Upper lobe of left lung (tissue), 6 donors: ENCODE measurements around the gene SH3PXD2A. TPM values are rescaled to one million over a fixed set of nuclear protein-coding genes. Genes with fewer than 3 reads are reported as not detected.

Source experiments
- ATAC-seq, 2 donors: fragments of 200-7000 bp; cut with Tn5 transposase; one replicate each; pipeline ENCODE4 v1.9.1; 2022; ENCODE audit warnings: mild to moderate bottlenecking in 2 of 2, moderate library complexity in 2 of 2; ENCODE audit not compliant: low FRiP score in 2 of 2
- DNase-seq, 2 donors: peaks; one replicate each; pipeline ENCODE4 v3.0.0-alpha.2; 2019 to 2020
- H3K27ac ChIP-seq, 4 donors: fragments of 200-600 bp; sonication (generic); one replicate each; pipeline ENCODE4 v1.5.1; 2016 to 2019
- H3K27me3 ChIP-seq, 4 donors: fragments of 200-600 bp; sonication (generic); one replicate each; pipeline ENCODE4 v1.5.1; 2017 to 2019
- H3K36me3 ChIP-seq, 4 donors: fragments of 200-600 bp; sonication (generic); one replicate each; pipeline ENCODE4 v1.5.1; 2016 to 2019
- H3K4me1 ChIP-seq, 4 donors: fragments of 200-600 bp; sonication (generic); one replicate each; pipeline ENCODE4 v1.5.1; 2018 to 2019
- H3K4me3 ChIP-seq, 4 donors: fragments of 200-600 bp; sonication (generic); one replicate each; pipeline ENCODE4 v1.5.1; 2017 to 2019; ENCODE audit warnings: mild to moderate bottlenecking in 2 of 4, moderate library complexity in 1 of 4
- H3K9me3 ChIP-seq, 4 donors: fragments of 200-600 bp; sonication (generic); one replicate each; pipeline ENCODE4 v1.5.1; 2018 to 2019
- EP300 ChIP-seq, 4 donors: sonication (generic); formaldehyde crosslinking; IDR thresholded peaks; one replicate each; pipeline ENCODE4 v1.5.1; 2017; ENCODE audit warnings: antibody characterized with exemption in 4 of 4, control low read depth in 2 of 4
- POLR2A ChIP-seq, 4 donors: fragments of 450-650 bp; IDR thresholded peaks; one replicate each; pipeline ENCODE4 v1.5.1; 2016 to 2017; ENCODE audit warnings: antibody characterized with exemption in 4 of 4, mild to moderate bottlenecking in 2 of 4
- POLR2AphosphoS5 ChIP-seq, 2 donors: sonication (generic); formaldehyde crosslinking; IDR thresholded peaks; one replicate each; pipeline ENCODE4 v1.5.1; 2017; ENCODE audit warnings: antibody characterized with exemption in 2 of 2
- WGBS, 2 donors: methylation state at CpG; one replicate each; pipeline ENCODE4 v1.1.5; 2017 to 2018; 5-methylcytosine and 5-hydroxymethylcytosine counted together
- total RNA-seq, 6 donors: library from RNA; depleted of rRNA in 4 of 6; stranded (reverse); fragments of >200 nt in 4 of 6; gene quantifications; one replicate each; pipeline versions ENCODE4 v1.1.0 to v1.2.1, GENCODE V29; 2016 to 2021
- TF ChIP-seq, protein P1 (sequence below), 6 experiments: fragments of 450-650 bp in 4 of 6; fragments of 200-600 bp in 2 of 6; sonication (generic) in 2 of 6; IDR thresholded peaks; one replicate each; pipeline ENCODE4 v1.5.1; 2016 to 2019; ENCODE audit warnings: antibody characterized with exemption in 6 of 6
- donor health status: DM: no; HTN: no; CAD: no; lungs with moderate emphysema.
- donor health status: DM: no; HTN: yes; CAD: no; lungs with severe emphysema.

Gene SH3PXD2A
- total RNA-seq, 6 donors from 2014 or later = 19.6 to 42.2 (median 30.8) TPM

GRCh38 chr10:103765168-103765567, 90.2 kb downstream of the SH3PXD2A start:
- H3K9me3 ChIP-seq = no peaks in the 10 kb centered on the region
- TF ChIP-seq EP300 (IDR thresholded peaks at IDR 0.05) (no peak), POLR2AphosphoS5 (IDR thresholded peaks at IDR 0.05) (no peak), POLR2A (IDR thresholded peaks at IDR 0.05) (no peak)
- TF ChIP-seq, protein P1, sequence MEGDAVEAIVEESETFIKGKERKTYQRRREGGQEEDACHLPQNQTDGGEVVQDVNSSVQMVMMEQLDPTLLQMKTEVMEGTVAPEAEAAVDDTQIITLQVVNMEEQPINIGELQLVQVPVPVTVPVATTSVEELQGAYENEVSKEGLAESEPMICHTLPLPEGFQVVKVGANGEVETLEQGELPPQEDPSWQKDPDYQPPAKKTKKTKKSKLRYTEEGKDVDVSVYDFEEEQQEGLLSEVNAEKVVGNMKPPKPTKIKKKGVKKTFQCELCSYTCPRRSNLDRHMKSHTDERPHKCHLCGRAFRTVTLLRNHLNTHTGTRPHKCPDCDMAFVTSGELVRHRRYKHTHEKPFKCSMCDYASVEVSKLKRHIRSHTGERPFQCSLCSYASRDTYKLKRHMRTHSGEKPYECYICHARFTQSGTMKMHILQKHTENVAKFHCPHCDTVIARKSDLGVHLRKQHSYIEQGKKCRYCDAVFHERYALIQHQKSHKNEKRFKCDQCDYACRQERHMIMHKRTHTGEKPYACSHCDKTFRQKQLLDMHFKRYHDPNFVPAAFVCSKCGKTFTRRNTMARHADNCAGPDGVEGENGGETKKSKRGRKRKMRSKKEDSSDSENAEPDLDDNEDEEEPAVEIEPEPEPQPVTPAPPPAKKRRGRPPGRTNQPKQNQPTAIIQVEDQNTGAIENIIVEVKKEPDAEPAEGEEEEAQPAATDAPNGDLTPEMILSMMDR (IDR thresholded peaks at IDR 0.05) = no peak
- 71 to 81% methylated on average over 6 of the region's 6 CpGs for WGBS, 2 donors
- H3K27ac ChIP-seq = no peak overlapping the region
- peaks cover 31 to 53% (median 38%) of the 10 kb centered on the region in 4 donors for H3K4me1 ChIP-seq
- H3K36me3 ChIP-seq = no peaks in the 10 kb centered on the region
- H3K4me3 ChIP-seq = no peak overlapping the region
- DNase-seq = no peak
- no peaks in the 10 kb centered on the region for H3K27me3 ChIP-seq
- ATAC-seq = no peak

DNA sequence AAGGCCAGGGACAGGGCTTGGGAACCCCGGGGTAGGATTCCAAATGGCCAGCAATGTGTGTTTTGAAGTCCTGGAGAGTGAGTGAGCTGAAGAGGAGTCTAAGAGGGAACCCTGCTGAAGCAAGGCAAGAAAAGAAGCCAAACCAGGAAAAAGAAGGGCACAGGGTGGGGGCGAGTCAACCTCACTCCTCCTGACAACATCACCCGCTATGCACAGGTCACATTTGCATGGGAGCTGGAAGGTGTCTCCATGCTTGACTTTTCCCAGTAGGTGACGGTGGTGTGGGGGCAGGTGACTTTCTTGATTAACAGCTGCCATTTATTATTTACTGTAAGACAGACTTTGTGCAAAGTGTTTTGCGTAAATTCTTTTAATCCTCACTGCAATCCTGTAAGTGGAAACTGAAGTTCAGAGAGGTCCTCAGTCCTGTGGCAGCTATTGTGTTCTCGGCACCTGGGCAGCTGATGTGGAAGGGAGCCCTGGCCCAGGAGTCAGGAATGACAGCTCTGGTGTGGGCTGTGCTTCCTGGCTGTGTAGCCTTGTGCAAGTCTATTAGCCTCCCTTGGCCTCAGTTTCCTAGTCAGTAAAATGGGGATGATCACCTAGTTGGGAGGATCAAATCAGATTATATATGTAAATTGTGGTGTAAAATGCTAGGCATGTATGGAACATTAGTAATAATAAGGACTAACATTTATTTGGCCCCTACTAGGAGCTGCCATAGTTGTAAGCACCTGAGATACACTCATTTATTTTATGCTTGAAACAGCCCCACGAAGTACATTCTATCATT, 90.9 kb downstream of the SH3PXD2A start:
- Histone ChIP-seq H3K36me3 (no peaks in the 10 kb centered on the region), H3K4me1 (peaks cover 38 to 60% (median 45%) of the 10 kb centered on the region in 4 donors), H3K27ac (peak overlapping the region in 2 of 4 donors; percentile 7 to 54), H3K9me3 (no peaks in the 10 kb centered on the region), H3K4me3 (no peak overlapping the region), H3K27me3 (no peaks in the 10 kb centered on the region)
- no peak for DNase-seq
- 81 to 84% methylated on average over 7 of the region's 7 CpGs for whole genome bisulfite sequencing, 2 donors
- no peak for ATAC-seq
- TF ChIP-seq, protein P1 (IDR thresholded peaks at IDR 0.05) = no peak
- TF ChIP-seq EP300 (IDR thresholded peaks at IDR 0.05) (no peak), POLR2A (IDR thresholded peaks at IDR 0.05) (no peak), POLR2AphosphoS5 (IDR thresholded peaks at IDR 0.05) (no peak)

GRCh38 chr10:103763374-103764202, 91.8 kb downstream of the SH3PXD2A start:
- DNase-seq (no peak), ATAC-seq (peak in 1 of 2 donors; percentile 51)
- Histone ChIP-seq H3K4me3 (no peak overlapping the region), H3K27ac (peak overlapping the region in 3 of 4 donors; percentile 7 to 54 (median 34)), H3K4me1 (peaks cover 47 to 69% (median 54%) of the 10 kb centered on the region in 4 donors), H3K9me3 (no peaks in the 10 kb centered on the region), H3K27me3 (no peaks in the 10 kb centered on the region), H3K36me3 (no peaks in the 10 kb centered on the region)
- TF ChIP-seq, protein P1 (IDR thresholded peaks at IDR 0.05) = no peak
- TF ChIP-seq POLR2A (IDR thresholded peaks at IDR 0.05) (no peak), EP300 (IDR thresholded peaks at IDR 0.05) (no peak), POLR2AphosphoS5 (IDR thresholded peaks at IDR 0.05) (no peak)
- 51 to 71% methylated on average over 5 to 6 of the region's 7 CpGs for WGBS, 2 donors

DNA sequence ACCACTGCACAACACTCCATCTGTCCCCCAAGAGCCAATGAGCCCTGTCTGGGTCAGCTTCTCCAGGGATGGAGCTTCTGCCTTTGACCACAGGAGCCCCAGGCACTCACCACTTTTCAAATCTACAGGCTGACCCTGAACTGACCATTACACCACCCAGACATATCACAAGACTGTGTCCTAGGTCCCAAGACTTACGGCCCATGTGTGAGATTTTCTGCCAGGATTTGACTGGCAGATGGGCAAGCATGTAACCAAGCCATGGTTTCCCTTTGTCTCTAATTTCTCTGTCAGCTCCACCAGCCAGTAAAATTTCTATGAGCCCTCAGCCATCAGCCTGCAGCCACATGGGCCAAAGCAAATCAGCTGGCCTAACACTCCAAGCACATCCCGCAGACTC, 92.5 kb downstream of the SH3PXD2A start:
- H3K27ac ChIP-seq = peak overlapping the region in 3 of 4 donors; percentile 7 to 54 (median 34)
- no peaks in the 10 kb centered on the region for H3K36me3 ChIP-seq
- DNase-seq (no peak), ATAC-seq (no peak)
- H3K27me3 ChIP-seq = no peaks in the 10 kb centered on the region
- no peak overlapping the region for H3K4me3 ChIP-seq
- peaks cover 54 to 76% (median 61%) of the 10 kb centered on the region in 4 donors for H3K4me1 ChIP-seq
- H3K9me3 ChIP-seq = no peaks in the 10 kb centered on the region
- WGBS, 2 donors = 95 to 97% methylated on average over 2 of the region's 2 CpGs
- TF ChIP-seq, protein P1 (IDR thresholded peaks at IDR 0.05) = no peak
- TF ChIP-seq POLR2AphosphoS5 (IDR thresholded peaks at IDR 0.05) (no peak), POLR2A (IDR thresholded peaks at IDR 0.05) (no peak), EP300 (IDR thresholded peaks at IDR 0.05) (no peak)
